Adrenal gland (tissue), 5 donors: Measurements from ENCODE around the gene DNAAF1.
"Not testable (repeated sequence)": the region's sequence is repeated elsewhere in the genome, so short reads cannot be mapped to it uniquely, and the experiment has no call there.

Experiments
- POLR2A ChIP-seq, 2 donors: fragments of 450-650 bp; IDR thresholded peaks; one replicate each; pipeline ENCODE4 v1.6.1; 2017; ENCODE audit warnings: antibody characterized with exemption in 2 of 2, mild to moderate bottlenecking in 2 of 2, moderate library complexity in 1 of 2
- TF ChIP-seq, protein P1 (sequence below), 6 experiments: fragments of 450-650 bp in 4 of 6; fragments of 200-600 bp in 2 of 6; sonication (generic) in 1 of 6; IDR thresholded peaks; 1 replicate in 5 of 6; 2 replicates in 1 of 6; pipeline versions ENCODE4 v1.5.1 to v1.8.0; 2016 to 2021; ENCODE audit warnings: antibody characterized with exemption in 6 of 6, mild to moderate bottlenecking in 2 of 6, moderate library complexity in 1 of 6
- donor health status: DM: no; HTN: no; CAD: no.

DNA sequence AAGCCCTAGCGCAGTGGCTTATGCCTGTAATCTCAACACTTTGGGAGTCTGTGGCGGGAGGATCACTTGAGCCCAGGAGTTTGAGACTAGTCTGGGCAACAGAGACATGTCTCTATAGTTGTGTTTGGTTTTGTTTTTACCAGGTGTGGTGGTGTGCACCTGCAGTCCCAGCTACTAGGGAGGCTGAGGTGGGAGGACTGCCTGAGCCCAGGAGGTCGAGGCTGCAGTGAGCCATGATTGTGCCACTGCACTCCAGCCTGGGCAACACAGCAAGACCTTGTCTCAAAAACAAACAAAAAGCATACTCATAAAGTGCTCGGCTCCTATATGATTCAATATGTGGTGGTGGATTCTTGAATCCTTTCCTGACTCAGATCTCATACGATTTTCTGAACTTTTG lies 26.8 kb upstream of the DNAAF1 start:
- TF ChIP-seq, protein P1, sequence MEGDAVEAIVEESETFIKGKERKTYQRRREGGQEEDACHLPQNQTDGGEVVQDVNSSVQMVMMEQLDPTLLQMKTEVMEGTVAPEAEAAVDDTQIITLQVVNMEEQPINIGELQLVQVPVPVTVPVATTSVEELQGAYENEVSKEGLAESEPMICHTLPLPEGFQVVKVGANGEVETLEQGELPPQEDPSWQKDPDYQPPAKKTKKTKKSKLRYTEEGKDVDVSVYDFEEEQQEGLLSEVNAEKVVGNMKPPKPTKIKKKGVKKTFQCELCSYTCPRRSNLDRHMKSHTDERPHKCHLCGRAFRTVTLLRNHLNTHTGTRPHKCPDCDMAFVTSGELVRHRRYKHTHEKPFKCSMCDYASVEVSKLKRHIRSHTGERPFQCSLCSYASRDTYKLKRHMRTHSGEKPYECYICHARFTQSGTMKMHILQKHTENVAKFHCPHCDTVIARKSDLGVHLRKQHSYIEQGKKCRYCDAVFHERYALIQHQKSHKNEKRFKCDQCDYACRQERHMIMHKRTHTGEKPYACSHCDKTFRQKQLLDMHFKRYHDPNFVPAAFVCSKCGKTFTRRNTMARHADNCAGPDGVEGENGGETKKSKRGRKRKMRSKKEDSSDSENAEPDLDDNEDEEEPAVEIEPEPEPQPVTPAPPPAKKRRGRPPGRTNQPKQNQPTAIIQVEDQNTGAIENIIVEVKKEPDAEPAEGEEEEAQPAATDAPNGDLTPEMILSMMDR (IDR thresholded peaks at IDR 0.05), result not testable (repeated sequence)
- not testable (repeated sequence) for TF ChIP-seq POLR2A (IDR thresholded peaks at IDR 0.05)
